Measurements from ENCODE around the gene DEK. TPM values are rescaled to one million over a fixed set of nuclear protein-coding genes. Genes with fewer than 3 reads are reported as not detected.

DEK gene
- total RNA-seq, 1 experiment from 2014 or later: 260 TPM

- ChIA-PET CTCF (interaction anchor here (0.6 kb wide), 2 partner anchors 78 to 273 kb away, joined by 3 to 7 read pairs; partner anchors contain the start of gene KIF13A), POLR2A (ENCODE audit: unreplicated experiment) (no interaction called here)
- H3K27ac ChIP-seq: peak overlapping the region; percentile 64
- H3K4me2 ChIP-seq: peak overlapping the region; percentile 96
- H3K9me2 ChIP-seq (ENCODE audit: insufficient read depth): no peaks in the 10 kb centered on the region
- H3K36me3 ChIP-seq (ENCODE audit: low read depth): peaks cover 39% of the 10 kb centered on the region
- BruUV-seq (replicated peaks): no TSS peak
- H3F3A ChIP-seq (ENCODE audit: insufficient read depth, low read depth): peaks cover 22% of the 10 kb centered on the region
- peak; percentile 76 to 79 for DNase-seq
- H3K27me3 ChIP-seq (ENCODE audit: insufficient read depth, low read depth): no peaks in the 10 kb centered on the region
- peaks cover 85% of the 10 kb centered on the region for H3K79me2 ChIP-seq (ENCODE audit: low read depth)
- H2AFZ ChIP-seq: no peak overlapping the region
- intact Hi-C loops (cut with micrococcal nuclease; ENCODE audit: unreplicated experiment): loop anchor here (1.0 to 5.0 kb wide), 2 partner anchors 172 to 244 kb away; no protein-coding TSS in a partner anchor
- H3K4me1 ChIP-seq (replicated peaks; ENCODE audit: insufficient read depth): peaks cover 41% of the 10 kb centered on the region
- no peaks in the 10 kb centered on the region for H3K9me3 ChIP-seq (ENCODE audit: insufficient read depth, low read depth)
- H4K20me1 ChIP-seq (ENCODE audit: insufficient read depth): peaks cover 43% of the 10 kb centered on the region
- H3K4me3 ChIP-seq: peak overlapping the region; percentile 46; the same call in 1 of the 2 replicates
- TF ChIP-seq EZH2 (IDR thresholded peaks at IDR 0.05; ENCODE audit: low read depth) (no peak), CTCF (conservative IDR thresholded peaks at IDR 0.05) (no peak)
These were observed 3.8 kb downstream of the DEK start for GRCh38 chr6:18260448-18261106.

- Histone ChIP-seq H3K27me3 (ENCODE audit: insufficient read depth, low read depth) (no peaks in the 10 kb centered on the region), H2AFZ (no peak overlapping the region), H3K9me3 (ENCODE audit: insufficient read depth, low read depth) (no peaks in the 10 kb centered on the region), H4K20me1 (ENCODE audit: insufficient read depth) (peaks cover 43% of the 10 kb centered on the region), H3K36me3 (ENCODE audit: low read depth) (peaks cover 46% of the 10 kb centered on the region), H3K4me3 (0 out of 2 replicates have a peak overlapping the region, but pooled peaks have one; percentile 46), H3K79me2 (ENCODE audit: low read depth) (peaks cover 92% of the 10 kb centered on the region), H3K9me2 (ENCODE audit: insufficient read depth) (no peaks in the 10 kb centered on the region), H3K4me2 (peak overlapping the region; percentile 96), H3F3A (ENCODE audit: insufficient read depth, low read depth) (peaks cover 22% of the 10 kb centered on the region), H3K4me1 (replicated peaks; ENCODE audit: insufficient read depth) (peaks cover 35% of the 10 kb centered on the region), H3K27ac (peak overlapping the region; percentile 64)
- DNase-seq: peak in 1 of 2 experiments; percentile 40
- BruUV-seq (replicated peaks): no TSS peak
- TF ChIP-seq CTCF (conservative IDR thresholded peaks at IDR 0.05) (no peak), EZH2 (IDR thresholded peaks at IDR 0.05; ENCODE audit: low read depth) (no peak)
- intact Hi-C loops (cut with micrococcal nuclease; ENCODE audit: unreplicated experiment): loop anchor here (1.0 to 5.0 kb wide), 2 partner anchors 172 to 244 kb away; no protein-coding TSS in a partner anchor
- ChIA-PET POLR2A (ENCODE audit: unreplicated experiment) (no interaction called here), CTCF (interaction anchor here (0.6 kb wide), 2 partner anchors 273 to 720 kb away, joined by 7 to 11 read pairs; partner anchors contain the start of gene KIF13A)
These were observed 4.5 kb downstream of the DEK start for GRCh38 chr6:18259675-18260447.

- Histone ChIP-seq H3K4me3 (no peak overlapping the region), H3K27me3 (ENCODE audit: insufficient read depth, low read depth) (no peaks in the 10 kb centered on the region), H3K36me3 (ENCODE audit: low read depth) (peaks cover 50% of the 10 kb centered on the region), H3K4me2 (no peak overlapping the region), H4K20me1 (ENCODE audit: insufficient read depth) (peaks cover 11% of the 10 kb centered on the region), H3K4me1 (replicated peaks; ENCODE audit: insufficient read depth) (peaks cover 5% of the 10 kb centered on the region), H3F3A (ENCODE audit: insufficient read depth, low read depth) (peaks cover 11% of the 10 kb centered on the region), H3K79me2 (ENCODE audit: low read depth) (peaks cover 90% of the 10 kb centered on the region), H3K27ac (no peak overlapping the region), H3K9me2 (ENCODE audit: insufficient read depth) (no peaks in the 10 kb centered on the region), H2AFZ (no peak overlapping the region), H3K9me3 (ENCODE audit: insufficient read depth, low read depth) (no peaks in the 10 kb centered on the region)
- TF ChIP-seq EZH2 (IDR thresholded peaks at IDR 0.05; ENCODE audit: low read depth) (no peak), CTCF (conservative IDR thresholded peaks at IDR 0.05) (no peak)
- no peak for DNase-seq
- ChIA-PET POLR2A (ENCODE audit: unreplicated experiment) (no interaction called here), CTCF (no interaction called here)
- BruUV-seq (replicated peaks): TSS peak; percentile 1
- intact Hi-C loops (cut with micrococcal nuclease; ENCODE audit: unreplicated experiment): no loop called here
These were observed 9.5 kb downstream of the DEK start for GRCh38 chr6:18254793-18255192.

Measured in PC-9 (cell line).